A549 (cell line): ENCODE results near the gene NCL.

Source experiments
- CBX2 ChIP-seq: fragments of 200-600 bp; sonication (generic); IDR thresholded peaks from 2 replicates; pipeline ENCODE4 v1.6.1; 2016; ENCODE audit warnings: low read depth, mild to moderate bottlenecking, borderline replicate concordance
- CTCF ChIP-seq: fragments of >200 bp; sonication (Bioruptor Twin); formaldehyde crosslinking; IDR thresholded peaks from 3 replicates; pipeline ENCODE4 v1.5.1; 2016
- HDAC2 ChIP-seq: fragments of 200-600 bp; sonication (generic); IDR thresholded peaks from 2 replicates; pipeline ENCODE4 v1.6.1; 2016
- JUN ChIP-seq, 2 experiments: fragments of >200 bp; sonication (Bioruptor Twin); formaldehyde crosslinking; IDR thresholded peaks; 2 replicates in 1 of 2; 3 replicates in 1 of 2; pipeline ENCODE4 v1.6.1; 2016 to 2017
- KDM1A ChIP-seq: fragments of 200-600 bp; sonication (generic); IDR thresholded peaks from 2 replicates; pipeline ENCODE4 v1.6.1; 2016; ENCODE audit warnings: low read depth, mild to moderate bottlenecking
- MYC ChIP-seq: IDR thresholded peaks from 2 replicates; pipeline ENCODE4 v1.6.1; 2012; ENCODE audit warnings: mild to moderate bottlenecking, inconsistent platforms, low read length, improper control_type of control experiment, borderline replicate concordance
- POLR2A ChIP-seq: IDR thresholded peaks from 2 replicates; pipeline ENCODE4 v1.6.1; 2012; ENCODE audit warnings: mild to moderate bottlenecking, low read length
- POLR2AphosphoS2 ChIP-seq: conservative IDR thresholded peaks from 2 replicates; pipeline ENCODE4 v1.6.1; 2012; ENCODE audit warnings: low read length, improper control_type of control experiment, inconsistent platforms
- SMC3 ChIP-seq: fragments of >200 bp; sonication (Bioruptor Twin); formaldehyde crosslinking; IDR thresholded peaks from 3 replicates; pipeline ENCODE4 v1.6.1; 2018; ENCODE audit warnings: inconsistent platforms
- TF ChIP-seq, protein P1 (sequence below): fragments of 200-600 bp; sonication (generic); IDR thresholded peaks from 2 replicates; pipeline ENCODE4 v1.6.1; 2016; ENCODE audit warnings: antibody characterized with exemption, mild to moderate bottlenecking, moderate library complexity

GRCh38 chr2:231449503-231450054 is 14.7 kb downstream of the NCL start:
- TF ChIP-seq CTCF, result no peak
- TF ChIP-seq POLR2AphosphoS2, result peak; percentile 55; the same call in 1 of the 2 replicates
- TF ChIP-seq, protein P1, sequence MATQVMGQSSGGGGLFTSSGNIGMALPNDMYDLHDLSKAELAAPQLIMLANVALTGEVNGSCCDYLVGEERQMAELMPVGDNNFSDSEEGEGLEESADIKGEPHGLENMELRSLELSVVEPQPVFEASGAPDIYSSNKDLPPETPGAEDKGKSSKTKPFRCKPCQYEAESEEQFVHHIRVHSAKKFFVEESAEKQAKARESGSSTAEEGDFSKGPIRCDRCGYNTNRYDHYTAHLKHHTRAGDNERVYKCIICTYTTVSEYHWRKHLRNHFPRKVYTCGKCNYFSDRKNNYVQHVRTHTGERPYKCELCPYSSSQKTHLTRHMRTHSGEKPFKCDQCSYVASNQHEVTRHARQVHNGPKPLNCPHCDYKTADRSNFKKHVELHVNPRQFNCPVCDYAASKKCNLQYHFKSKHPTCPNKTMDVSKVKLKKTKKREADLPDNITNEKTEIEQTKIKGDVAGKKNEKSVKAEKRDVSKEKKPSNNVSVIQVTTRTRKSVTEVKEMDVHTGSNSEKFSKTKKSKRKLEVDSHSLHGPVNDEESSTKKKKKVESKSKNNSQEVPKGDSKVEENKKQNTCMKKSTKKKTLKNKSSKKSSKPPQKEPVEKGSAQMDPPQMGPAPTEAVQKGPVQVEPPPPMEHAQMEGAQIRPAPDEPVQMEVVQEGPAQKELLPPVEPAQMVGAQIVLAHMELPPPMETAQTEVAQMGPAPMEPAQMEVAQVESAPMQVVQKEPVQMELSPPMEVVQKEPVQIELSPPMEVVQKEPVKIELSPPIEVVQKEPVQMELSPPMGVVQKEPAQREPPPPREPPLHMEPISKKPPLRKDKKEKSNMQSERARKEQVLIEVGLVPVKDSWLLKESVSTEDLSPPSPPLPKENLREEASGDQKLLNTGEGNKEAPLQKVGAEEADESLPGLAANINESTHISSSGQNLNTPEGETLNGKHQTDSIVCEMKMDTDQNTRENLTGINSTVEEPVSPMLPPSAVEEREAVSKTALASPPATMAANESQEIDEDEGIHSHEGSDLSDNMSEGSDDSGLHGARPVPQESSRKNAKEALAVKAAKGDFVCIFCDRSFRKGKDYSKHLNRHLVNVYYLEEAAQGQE, result no peak
- TF ChIP-seq MYC, result no peak
- TF ChIP-seq POLR2A, result no peak
- TF ChIP-seq SMC3, result no peak
- TF ChIP-seq HDAC2, result no peak
- TF ChIP-seq CBX2, result no peak
- no peak for TF ChIP-seq JUN (IDR thresholded peaks at IDR 0.05)
- no peak for TF ChIP-seq KDM1A
